H9 (cell line): ENCODE results near the gene SIX1. TPM values are rescaled to one million over a fixed set of nuclear protein-coding genes. Genes with fewer than 3 reads are reported as not detected.

Experiments
- DNase-seq: peaks from one replicate; pipeline ENCODE4 v3.0.0-alpha.2; 2017
- H2AFZ ChIP-seq: one replicate; pipeline ENCODE4 v1.6.1; 2013; ENCODE audit warnings: mild to moderate bottlenecking, low read length, control low read depth, moderate library complexity
- H2AK5ac ChIP-seq: 2 replicates; pipeline ENCODE4 v1.6.1; 2013; ENCODE audit warnings: low read length, control low read depth, mixed read lengths; ENCODE audit not compliant: insufficient read length
- H2BK120ac ChIP-seq: one replicate; pipeline ENCODE4 v1.6.1; 2013; ENCODE audit warnings: low read depth, mild to moderate bottlenecking, low read length, control low read depth, inconsistent platforms; ENCODE audit not compliant: poor library complexity, severe bottlenecking
- H2BK12ac ChIP-seq: 2 replicates; pipeline ENCODE4 v1.6.1; 2013; ENCODE audit warnings: low read length, control low read depth, mixed read lengths, low read depth; ENCODE audit not compliant: insufficient read length
- H2BK15ac ChIP-seq: 2 replicates; pipeline ENCODE4 v1.6.1; 2013; ENCODE audit warnings: low read depth, low read length, control low read depth
- H2BK20ac ChIP-seq: one replicate; pipeline ENCODE4 v1.6.1; 2013; ENCODE audit warnings: low read depth, mild to moderate bottlenecking, low read length, control low read depth, inconsistent platforms; ENCODE audit not compliant: poor library complexity, severe bottlenecking
- H2BK5ac ChIP-seq: 2 replicates; pipeline ENCODE4 v1.6.1; 2013; ENCODE audit warnings: low read length, control low read depth, mixed read lengths; ENCODE audit not compliant: insufficient read length
- H3K14ac ChIP-seq: 2 replicates; pipeline ENCODE4 v1.6.1; 2013; ENCODE audit warnings: low read length, control low read depth; ENCODE audit not compliant: insufficient read depth
- H3K18ac ChIP-seq: 2 replicates; pipeline ENCODE4 v1.6.1; 2013; ENCODE audit warnings: low read depth, mild to moderate bottlenecking, mixed read lengths, low read length, control low read depth; ENCODE audit not compliant: insufficient read length
- H3K23ac ChIP-seq: 2 replicates; pipeline ENCODE4 v1.6.1; 2013; ENCODE audit warnings: low read length, control low read depth, mixed read lengths, low read depth; ENCODE audit not compliant: insufficient read length
- H3K23me2 ChIP-seq: 2 replicates; pipeline ENCODE4 v1.6.1; 2013; ENCODE audit warnings: low read depth, mild to moderate bottlenecking, mixed read lengths, low read length, control low read depth; ENCODE audit not compliant: insufficient read length, poor library complexity, severe bottlenecking
- H3K27ac ChIP-seq: 2 replicates; pipeline ENCODE4 v1.5.1; 2013; ENCODE audit warnings: low read length, control low read depth, mixed read lengths, low read depth; ENCODE audit not compliant: insufficient read length
- H3K27me3 ChIP-seq: 2 replicates; pipeline ENCODE4 v1.6.1; 2013; ENCODE audit warnings: low read length, control low read depth, inconsistent platforms; ENCODE audit not compliant: insufficient read depth
- H3K4ac ChIP-seq: 2 replicates; pipeline ENCODE4 v1.6.1; 2013; ENCODE audit warnings: low read depth, mild to moderate bottlenecking, control low read depth, inconsistent platforms, low read length, moderate library complexity
- H3K4me1 ChIP-seq: 2 replicates; pipeline ENCODE4 v1.6.1; 2013; ENCODE audit warnings: low read length, control low read depth, inconsistent platforms; ENCODE audit not compliant: insufficient read depth
- H3K4me2 ChIP-seq: 2 replicates; pipeline ENCODE4 v1.6.1; 2013; ENCODE audit warnings: low read length, control low read depth, mixed read lengths; ENCODE audit not compliant: insufficient read length, insufficient read depth
- H3K56ac ChIP-seq: 2 replicates; pipeline ENCODE4 v1.6.1; 2013; ENCODE audit warnings: low read depth, mild to moderate bottlenecking, mixed read lengths, low read length, control low read depth; ENCODE audit not compliant: insufficient read length
- H3K79me1 ChIP-seq: 2 replicates; pipeline ENCODE4 v1.6.1; 2013; ENCODE audit warnings: low read depth, mild to moderate bottlenecking, moderate library complexity, low read length, control low read depth, inconsistent platforms; ENCODE audit not compliant: insufficient read depth, poor library complexity, severe bottlenecking
- H3K79me2 ChIP-seq: 2 replicates; pipeline ENCODE4 v1.6.1; 2013; ENCODE audit warnings: low read length, control low read depth, inconsistent platforms; ENCODE audit not compliant: insufficient read depth
- H3K9ac ChIP-seq: 2 replicates; pipeline ENCODE4 v1.6.1; 2013; ENCODE audit warnings: low read length, control low read depth, mixed read lengths; ENCODE audit not compliant: insufficient read length; ENCODE audit errors: extremely low read depth
- H3K9me3 ChIP-seq: one replicate; pipeline ENCODE4 v1.6.1; 2013; ENCODE audit warnings: low read depth, low read length, inconsistent platforms; ENCODE audit not compliant: control insufficient read depth
- H3T11ph ChIP-seq: one replicate; pipeline ENCODE4 v1.6.1; 2013; ENCODE audit warnings: mild to moderate bottlenecking, low read length, control low read depth, inconsistent platforms
- H4K20me1 ChIP-seq: one replicate; pipeline ENCODE4 v1.6.1; 2013; ENCODE audit not compliant: control insufficient read depth, insufficient read length, insufficient read depth
- H4K5ac ChIP-seq: 2 replicates; pipeline ENCODE4 v1.6.1; 2013; ENCODE audit warnings: low read depth, mild to moderate bottlenecking, mixed read lengths, low read length, control low read depth; ENCODE audit not compliant: insufficient read length
- H4K8ac ChIP-seq: replicated peaks from 2 replicates; pipeline ENCODE4 v1.6.1; 2013; ENCODE audit warnings: low read length, control low read depth, mixed read lengths, low read depth; ENCODE audit not compliant: insufficient read length
- H4K91ac ChIP-seq: 2 replicates; pipeline ENCODE4 v1.6.1; 2013; ENCODE audit warnings: low read depth, mild to moderate bottlenecking, moderate library complexity, mixed read lengths, low read length, control low read depth; ENCODE audit not compliant: insufficient read length
- H3K27ac Mint-ChIP-seq, 3 experiments: 2 replicates in 2 of 3; 3 replicates in 1 of 3; pipeline ENCODE4 v1.8.0; 2020 to 2021; ENCODE audit warnings: mixed read lengths in 3 of 3, mild to moderate bottlenecking in 1 of 3, moderate library complexity in 1 of 3
- H3K27me3 Mint-ChIP-seq: 2 replicates; pipeline ENCODE4 v1.8.0; 2021; ENCODE audit warnings: low read depth, mild to moderate bottlenecking, moderate library complexity, mixed read lengths
- H3K36me3 Mint-ChIP-seq, 3 experiments: 2 replicates in 2 of 3; 3 replicates in 1 of 3; pipeline ENCODE4 v1.8.0; 2020 to 2021; ENCODE audit warnings: low read depth in 3 of 3, mixed read lengths in 3 of 3; ENCODE audit not compliant: insufficient read depth in 1 of 3
- H3K4me1 Mint-ChIP-seq, 2 experiments: 2 replicates each; pipeline ENCODE4 v1.8.0; 2020; ENCODE audit warnings: mixed read lengths in 2 of 2
- H3K4me3 Mint-ChIP-seq, 2 experiments: 2 replicates in 1 of 2; 3 replicates in 1 of 2; pipeline ENCODE4 v1.8.0; 2020 to 2021; ENCODE audit warnings: mild to moderate bottlenecking in 2 of 2, mixed read lengths in 2 of 2, moderate library complexity in 1 of 2
- H3K9me3 Mint-ChIP-seq, 2 experiments: 2 replicates in 1 of 2; 3 replicates in 1 of 2; pipeline ENCODE4 v1.8.0; 2020; ENCODE audit warnings: mild to moderate bottlenecking in 2 of 2, mixed read lengths in 2 of 2, moderate library complexity in 1 of 2
- WGBS: extraction: QIAGEN DNeasy Blood & Tissue Kit; methylation state at CpG from one replicate; pipeline ENCODE4 v1.1.7; 2013; ENCODE audit warnings: missing lambda C conversion rate, low lambda C conversion rate, mixed read lengths; ENCODE audit not compliant: insufficient read length; ENCODE audit errors: extremely low coverage; 5-methylcytosine and 5-hydroxymethylcytosine counted together
- total RNA-seq: library from RNA; stranded (reverse); gene quantifications from 2 replicates; pipeline ENCODE4 v1.2.1, GENCODE V29; 2021
- TF ChIP-seq, protein P1 (sequence below): fragments of 200-600 bp; sonication (generic); conservative IDR thresholded peaks from 3 replicates; pipeline ENCODE4 v1.8.0; 2021; ENCODE audit warnings: antibody characterized with exemption, mild to moderate bottlenecking

SIX1 gene
- total RNA-seq, 1 experiment from 2014 or later = 0.17 TPM

DNA sequence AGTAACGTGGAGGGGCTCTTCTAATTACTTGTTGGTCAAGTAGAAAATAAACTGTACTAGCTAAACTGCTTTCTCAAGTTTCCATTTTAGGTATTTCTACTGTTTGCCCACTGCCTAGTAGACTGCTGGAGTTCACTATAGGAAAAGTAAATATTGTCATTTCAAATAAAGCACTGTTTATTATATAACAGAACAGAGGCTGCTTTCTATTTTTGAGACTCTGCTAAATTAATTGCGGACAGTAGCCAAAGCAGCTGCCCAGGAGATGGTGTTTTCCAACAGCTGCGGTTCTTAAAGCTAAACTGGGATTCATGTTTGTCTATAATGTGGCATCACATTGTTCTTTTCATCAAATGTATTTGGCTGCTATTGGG lies 15.9 kb upstream of the SIX1 start:
- H3K4me1 Mint-ChIP-seq = no peaks in the 10 kb centered on the region
- Histone ChIP-seq H3K27me3 (no peaks in the 10 kb centered on the region), H4K5ac (no peak overlapping the region), H3K4me1 (no peaks in the 10 kb centered on the region), H2BK120ac (no peak overlapping the region), H3K23me2 (no peaks in the 10 kb centered on the region), H3K9ac (no peak overlapping the region), H4K91ac (no peak overlapping the region), H3K79me1 (no peaks in the 10 kb centered on the region), H3K14ac (no peak overlapping the region), H3K4ac (no peak overlapping the region), H3T11ph (no peak overlapping the region), H2BK15ac (no peak overlapping the region), H3K9me3 (no peaks in the 10 kb centered on the region), H3K4me2 (no peak overlapping the region), H4K8ac (no peak overlapping the region), H2BK12ac (no peak overlapping the region), H4K20me1 (no peaks in the 10 kb centered on the region), H3K79me2 (no peaks in the 10 kb centered on the region), H2BK5ac (no peak overlapping the region), H2BK20ac (no peak overlapping the region), H2AFZ (no peak overlapping the region), H2AK5ac (no peak overlapping the region), H3K27ac (no peak overlapping the region), H3K56ac (no peak overlapping the region), H3K18ac (no peak overlapping the region), H3K23ac (no peak overlapping the region)
- H3K4me3 Mint-ChIP-seq = no peak overlapping the region
- H3K27me3 Mint-ChIP-seq = peaks cover 20% of the 10 kb centered on the region
- WGBS = no CpG with 5 or more reads among the region's 3 CpGs
- no peak for DNase-seq
- H3K27ac Mint-ChIP-seq = no peak overlapping the region
- H3K9me3 Mint-ChIP-seq = no peaks in the 10 kb centered on the region
- no peaks in the 10 kb centered on the region for H3K36me3 Mint-ChIP-seq
- TF ChIP-seq, protein P1, sequence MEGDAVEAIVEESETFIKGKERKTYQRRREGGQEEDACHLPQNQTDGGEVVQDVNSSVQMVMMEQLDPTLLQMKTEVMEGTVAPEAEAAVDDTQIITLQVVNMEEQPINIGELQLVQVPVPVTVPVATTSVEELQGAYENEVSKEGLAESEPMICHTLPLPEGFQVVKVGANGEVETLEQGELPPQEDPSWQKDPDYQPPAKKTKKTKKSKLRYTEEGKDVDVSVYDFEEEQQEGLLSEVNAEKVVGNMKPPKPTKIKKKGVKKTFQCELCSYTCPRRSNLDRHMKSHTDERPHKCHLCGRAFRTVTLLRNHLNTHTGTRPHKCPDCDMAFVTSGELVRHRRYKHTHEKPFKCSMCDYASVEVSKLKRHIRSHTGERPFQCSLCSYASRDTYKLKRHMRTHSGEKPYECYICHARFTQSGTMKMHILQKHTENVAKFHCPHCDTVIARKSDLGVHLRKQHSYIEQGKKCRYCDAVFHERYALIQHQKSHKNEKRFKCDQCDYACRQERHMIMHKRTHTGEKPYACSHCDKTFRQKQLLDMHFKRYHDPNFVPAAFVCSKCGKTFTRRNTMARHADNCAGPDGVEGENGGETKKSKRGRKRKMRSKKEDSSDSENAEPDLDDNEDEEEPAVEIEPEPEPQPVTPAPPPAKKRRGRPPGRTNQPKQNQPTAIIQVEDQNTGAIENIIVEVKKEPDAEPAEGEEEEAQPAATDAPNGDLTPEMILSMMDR = no peak
